Brain microvascular endothelial cell (primary cell): ENCODE results near the gene PPFIA2.

ENCODE experiments used
- DNase-seq: peaks from one replicate; pipeline ENCODE4 v3.0.0-alpha.2; 2020
- H3K27ac ChIP-seq: fragments of 250-450 bp; sonication (Bioruptor Pico); 2 replicates; pipeline ENCODE4 v1.5.1; 2020; ENCODE audit warnings: mild to moderate bottlenecking, moderate library complexity
- H3K27me3 ChIP-seq: fragments of 250-450 bp; sonication (Bioruptor Pico); replicated peaks from 2 replicates; pipeline ENCODE4 v1.5.1; 2020; ENCODE audit warnings: mild to moderate bottlenecking
- H3K36me3 ChIP-seq: fragments of 250-450 bp; sonication (Bioruptor Pico); replicated peaks from 2 replicates; pipeline ENCODE4 v1.5.1; 2020; ENCODE audit warnings: mild to moderate bottlenecking
- H3K4me3 ChIP-seq: 2 replicates; pipeline ENCODE4 v1.5.1; 2011; ENCODE audit warnings: low read depth, mild to moderate bottlenecking, control low read depth, low read length, moderate library complexity
- in situ Hi-C: cut with HindIII; loops from 2 replicates; pipeline ENCODE4 v1.10.0; 2017; ENCODE audit warnings: low sequenced_read_pairs, low pct_ligation_motif_present
- TF ChIP-seq, protein P1 (sequence below): IDR thresholded peaks from 2 replicates; pipeline ENCODE4 v1.5.1; 2011; ENCODE audit warnings: low read depth, mild to moderate bottlenecking, moderate library complexity, low read length, control low read depth, inconsistent platforms; ENCODE audit errors: missing control alignments

PPFIA2 gene

DNA sequence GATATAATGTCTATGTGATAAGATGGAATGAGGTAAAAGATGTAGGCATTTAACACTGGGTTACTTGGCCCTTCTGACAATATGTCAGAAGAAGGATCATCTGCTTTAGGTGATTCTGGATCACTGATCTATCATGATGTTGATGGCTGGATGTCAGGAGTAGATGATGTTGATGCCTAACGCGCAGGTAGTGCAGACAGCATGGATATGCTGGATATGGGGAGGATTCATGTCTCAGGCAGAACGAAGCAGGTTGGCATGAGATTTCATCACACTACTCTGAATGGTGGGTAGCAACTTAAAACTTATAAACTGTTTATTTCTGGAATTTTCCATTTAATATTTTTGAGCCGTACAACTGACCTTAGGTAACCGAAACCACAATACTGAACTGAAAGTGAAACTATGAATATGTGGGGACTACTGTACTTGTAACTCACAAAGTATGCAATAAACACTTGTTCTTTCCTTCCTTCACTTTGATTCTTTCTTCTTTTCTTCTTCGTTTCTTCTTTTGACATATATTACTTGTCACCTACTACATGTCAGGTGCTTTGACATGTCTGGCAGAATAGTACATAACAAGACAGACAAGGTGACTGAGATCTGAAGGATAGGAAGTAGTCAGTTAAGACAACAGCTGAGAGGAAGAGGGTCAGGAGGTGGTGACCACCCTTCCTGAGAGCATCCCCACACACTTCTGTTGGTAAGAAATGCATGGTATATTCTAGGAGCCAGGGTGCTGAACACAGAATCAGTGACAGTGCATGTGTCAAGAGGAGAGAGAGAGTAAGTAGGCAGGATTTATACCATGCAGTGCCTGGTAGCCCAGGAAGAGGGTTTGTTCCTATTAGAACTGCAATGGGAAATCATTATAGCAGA lies 238.8 kb downstream of the PPFIA2 start:
- no peak for DNase-seq
- TF ChIP-seq, protein P1, sequence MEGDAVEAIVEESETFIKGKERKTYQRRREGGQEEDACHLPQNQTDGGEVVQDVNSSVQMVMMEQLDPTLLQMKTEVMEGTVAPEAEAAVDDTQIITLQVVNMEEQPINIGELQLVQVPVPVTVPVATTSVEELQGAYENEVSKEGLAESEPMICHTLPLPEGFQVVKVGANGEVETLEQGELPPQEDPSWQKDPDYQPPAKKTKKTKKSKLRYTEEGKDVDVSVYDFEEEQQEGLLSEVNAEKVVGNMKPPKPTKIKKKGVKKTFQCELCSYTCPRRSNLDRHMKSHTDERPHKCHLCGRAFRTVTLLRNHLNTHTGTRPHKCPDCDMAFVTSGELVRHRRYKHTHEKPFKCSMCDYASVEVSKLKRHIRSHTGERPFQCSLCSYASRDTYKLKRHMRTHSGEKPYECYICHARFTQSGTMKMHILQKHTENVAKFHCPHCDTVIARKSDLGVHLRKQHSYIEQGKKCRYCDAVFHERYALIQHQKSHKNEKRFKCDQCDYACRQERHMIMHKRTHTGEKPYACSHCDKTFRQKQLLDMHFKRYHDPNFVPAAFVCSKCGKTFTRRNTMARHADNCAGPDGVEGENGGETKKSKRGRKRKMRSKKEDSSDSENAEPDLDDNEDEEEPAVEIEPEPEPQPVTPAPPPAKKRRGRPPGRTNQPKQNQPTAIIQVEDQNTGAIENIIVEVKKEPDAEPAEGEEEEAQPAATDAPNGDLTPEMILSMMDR = no peak
- no peak overlapping the region for H3K27ac ChIP-seq
- H3K36me3 ChIP-seq = no peaks in the 10 kb centered on the region
- no peaks in the 10 kb centered on the region for H3K27me3 ChIP-seq
- H3K4me3 ChIP-seq = no peak overlapping the region
- in situ Hi-C loops = no loop called here

DNA sequence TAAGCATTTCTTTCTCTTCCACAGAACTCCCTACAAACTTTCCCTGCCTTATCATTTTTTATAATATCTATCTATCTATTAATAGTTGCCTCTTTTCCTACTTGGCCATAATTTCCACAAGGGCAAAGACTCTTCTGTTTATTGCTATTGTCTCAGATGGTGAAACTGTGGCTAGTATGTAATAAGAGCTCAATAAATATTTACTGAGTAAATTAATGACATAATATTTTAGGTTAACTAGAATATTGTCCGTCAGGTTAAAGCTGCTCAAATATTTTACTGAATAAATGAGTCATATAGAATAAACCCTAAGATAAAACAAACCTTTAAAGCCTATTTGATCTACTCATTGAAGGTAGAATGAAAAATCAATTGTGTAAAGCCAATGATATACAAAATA lies 240.5 kb downstream of the PPFIA2 start:
- Histone ChIP-seq H3K4me3 (no peak overlapping the region), H3K36me3 (no peaks in the 10 kb centered on the region), H3K27me3 (no peaks in the 10 kb centered on the region), H3K27ac (no peak overlapping the region)
- TF ChIP-seq, protein P1 = no peak
- in situ Hi-C loops = no loop called here
- DNase-seq = no peak

DNA sequence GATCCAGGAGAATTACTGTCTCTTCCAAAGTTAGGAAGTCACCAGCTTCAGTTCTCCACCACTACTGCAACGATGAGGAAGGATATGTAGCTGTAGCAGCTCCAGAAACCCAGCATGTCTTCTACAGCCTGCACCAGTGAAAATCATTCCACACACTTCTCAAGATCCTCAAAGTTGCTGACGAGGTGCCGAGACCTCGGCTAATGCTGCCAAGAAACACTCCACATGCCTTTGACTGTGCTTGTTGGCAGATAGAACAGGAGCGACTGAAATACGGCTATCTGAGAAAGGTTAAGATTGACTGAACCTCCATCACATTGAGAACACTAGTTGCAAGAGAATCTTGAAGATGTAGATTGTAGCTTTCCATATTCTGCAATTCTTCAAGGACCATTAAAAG lies 241.9 kb downstream of the PPFIA2 start:
- DNase-seq = no peak
- no peaks in the 10 kb centered on the region for H3K36me3 ChIP-seq
- in situ Hi-C loops = no loop called here

DNA sequence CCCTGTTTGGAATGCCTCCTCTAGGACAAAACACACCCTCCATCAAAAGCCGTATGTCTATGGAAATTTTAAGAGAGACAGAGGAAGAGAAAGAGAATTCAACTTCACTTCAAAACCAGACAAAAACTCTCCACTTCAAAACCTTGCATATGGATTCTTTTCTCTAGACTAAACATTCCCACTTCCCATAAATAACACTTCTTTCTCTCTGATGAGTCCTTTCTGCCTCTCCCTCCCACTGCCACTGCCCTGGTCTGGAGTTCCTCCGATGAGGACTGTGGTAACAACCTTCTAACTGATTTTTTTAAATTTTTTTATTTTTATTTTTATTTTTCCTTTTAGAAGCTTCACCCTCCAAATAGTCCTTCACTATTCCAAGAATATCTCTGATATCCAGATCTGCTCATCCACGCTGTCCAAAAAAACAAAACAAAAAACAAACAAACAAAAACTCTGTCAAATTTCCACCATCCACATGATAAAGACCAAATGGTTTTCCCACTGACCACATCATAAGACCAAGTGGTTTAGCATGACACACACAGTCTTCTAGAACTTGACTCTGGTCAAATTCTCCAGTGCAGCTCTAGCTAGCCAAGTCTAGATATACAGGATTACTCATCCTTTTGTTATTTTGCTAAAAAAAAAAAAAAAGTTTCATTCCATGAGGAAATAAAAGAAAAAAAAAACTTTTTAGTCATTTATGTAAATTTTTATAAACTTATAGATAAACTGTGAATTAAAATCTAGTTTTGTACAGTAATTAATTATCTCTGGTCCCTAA lies 256.0 kb downstream of the PPFIA2 start:
- H3K36me3 ChIP-seq = no peaks in the 10 kb centered on the region
- H3K27me3 ChIP-seq = no peaks in the 10 kb centered on the region
- TF ChIP-seq, protein P1 = no peak
- DNase-seq = peak; percentile 93
- in situ Hi-C loops = no loop called here
- H3K4me3 ChIP-seq = no peak overlapping the region
- peak overlapping the region; percentile 69 for H3K27ac ChIP-seq

More for the DNA sequence above, 241.9 kb downstream of the PPFIA2 start:
- Histone ChIP-seq H3K27ac (no peak overlapping the region), H3K4me3 (no peak overlapping the region), H3K27me3 (no peaks in the 10 kb centered on the region)
- TF ChIP-seq, protein P1 = no peak

DNA sequence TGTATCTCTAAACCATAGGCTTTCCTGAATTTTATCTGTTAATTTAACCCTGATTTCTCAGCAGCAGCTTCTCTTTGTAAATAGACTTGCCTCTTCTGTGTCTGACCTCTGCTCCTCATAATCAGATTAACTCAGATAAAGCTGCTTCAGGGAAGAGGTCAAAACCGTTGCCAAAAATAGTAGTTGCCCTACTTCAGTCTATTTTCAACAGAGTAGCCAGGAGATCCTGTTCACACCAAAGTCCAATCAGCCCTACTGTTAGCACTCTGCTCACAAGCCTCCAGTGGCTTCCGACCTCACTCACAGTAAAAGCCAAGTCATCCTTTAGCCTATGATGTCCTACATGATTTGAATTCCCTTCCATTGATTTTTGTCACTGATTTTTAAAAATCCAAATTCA lies 258.4 kb downstream of the PPFIA2 start:
- TF ChIP-seq, protein P1 = no peak
- Histone ChIP-seq H3K27ac (no peak overlapping the region), H3K4me3 (no peak overlapping the region), H3K27me3 (no peaks in the 10 kb centered on the region), H3K36me3 (no peaks in the 10 kb centered on the region)
- no peak for DNase-seq
- in situ Hi-C loops = no loop called here
